ENCODE measurements around the gene NHLRC4.

GRCh38 chr16:583470-583814, 16.6 kb downstream of the NHLRC4 start:
- TF ChIP-seq RAD21 (CRISPR knock-in tag; IDR thresholded peaks at IDR 0.05), result no peak
- TF ChIP-seq CTCF (CRISPR knock-in tag; IDR thresholded peaks at IDR 0.05), result no peak
- TF ChIP-seq RBFOX2 (IDR thresholded peaks at IDR 0.05; ENCODE audit: low read depth, low read length), result no peak
- no peak for TF ChIP-seq EP300 (IDR thresholded peaks at IDR 0.05; ENCODE audit: low read depth in 2 of 2, low read length in 2 of 2)
- no peak for TF ChIP-seq EP300 (CRISPR knock-in tag; IDR thresholded peaks at IDR 0.05; ENCODE audit: borderline replicate concordance)
- no peak for TF ChIP-seq GMEB2 (CRISPR knock-in tag; IDR thresholded peaks at IDR 0.05; ENCODE audit: low read depth)
- no peak for TF ChIP-seq MEIS2 (CRISPR knock-in tag; IDR thresholded peaks at IDR 0.05)
- TF ChIP-seq RBAK (CRISPR knock-in tag; IDR thresholded peaks at IDR 0.05), result no peak
